BLaER1 treated with 17β-estradiol and CSF1 and Interleukin-3, amounts not matched to agents 10 nM and 100 nM (cell line): ENCODE results near the gene C11orf68.

Experiments
- H3K27ac ChIP-seq, 11 experiments: shearing (Covaris generic); formaldehyde crosslinking; 2 replicates each; pipeline ENCODE4 v1.8.1; 2022
- H3K27me3 ChIP-seq, 11 experiments: shearing (Covaris generic); formaldehyde crosslinking; 2 replicates each; pipeline ENCODE4 v1.8.1; 2022
- H3K36me3 ChIP-seq, 11 experiments: shearing (Covaris generic); formaldehyde crosslinking; 2 replicates each; pipeline ENCODE4 v1.8.1; 2022
- H3K4me1 ChIP-seq, 10 experiments: shearing (Covaris generic); formaldehyde crosslinking; 2 replicates each; pipeline ENCODE4 v1.8.1; 2022
- H3K4me2 ChIP-seq, 11 experiments: shearing (Covaris generic); formaldehyde crosslinking; 2 replicates each; pipeline ENCODE4 v1.8.1; 2022
- H3K4me3 ChIP-seq, 10 experiments: shearing (Covaris generic); formaldehyde crosslinking; 2 replicates each; pipeline ENCODE4 v1.8.1; 2022
- H3K9ac ChIP-seq, 11 experiments: shearing (Covaris generic); formaldehyde crosslinking; 2 replicates each; pipeline ENCODE4 v1.8.1; 2022
- H3K9me3 ChIP-seq, 11 experiments: shearing (Covaris generic); formaldehyde crosslinking; replicated peaks in 1 of 11; 2 replicates each; pipeline ENCODE4 v1.8.1; 2022
- H4K20me1 ChIP-seq, 11 experiments: shearing (Covaris generic); formaldehyde crosslinking; 2 replicates each; pipeline ENCODE4 v1.8.1; 2022
- Cebpa-rat ChIP-seq, 11 experiments: shearing (Covaris generic); IDR thresholded peaks; 2 replicates each; pipeline ENCODE4 v1.8.1; 2022

The C11orf68 gene

GRCh38 chr11:65871811-65872548 is 46.9 kb downstream of the C11orf68 start:
- H3K27me3 ChIP-seq, result peaks cover 0 to 33% (median 26%) of the 10 kb centered on the region in 11 experiments; a peak in 19 of 22 replicates
- TF ChIP-seq Cebpa-rat (IDR thresholded peaks at IDR 0.05), result no peak
- H3K27ac ChIP-seq, result peak overlapping the region in 4 of 11 experiments; percentile 21 to 56 (median 48); a peak in 6 of 22 replicates
- peak overlapping the region; percentile 74 to 98 (median 92) for H3K4me2 ChIP-seq
- H3K9ac ChIP-seq, result peak overlapping the region in 8 of 11 experiments; percentile 25 to 59 (median 56); a peak in 11 of 22 replicates
- peaks cover 46 to 70% (median 55%) of the 10 kb centered on the region in 10 experiments for H3K4me1 ChIP-seq
- H3K36me3 ChIP-seq, result peaks cover 4 to 15% (median 11%) of the 10 kb centered on the region in 11 experiments; a peak in 20 of 22 replicates
- no peak overlapping the region for H3K4me3 ChIP-seq
- H3K9me3 ChIP-seq, result no peaks in the 10 kb centered on the region
- peaks cover 0 to 46% (median 38%) of the 10 kb centered on the region in 11 experiments; a peak in 20 of 22 replicates for H4K20me1 ChIP-seq

- no peak; a peak in 1 of 22 replicates for TF ChIP-seq Cebpa-rat (IDR thresholded peaks at IDR 0.05)
- H3K9me3 ChIP-seq, result no peaks in the 10 kb centered on the region
- peak overlapping the region; percentile 74 to 98 (median 92) for H3K4me2 ChIP-seq
- H3K27ac ChIP-seq, result peak overlapping the region in 7 of 11 experiments; percentile 10 to 61 (median 45); a peak in 11 of 22 replicates
- peak overlapping the region in 5 of 10 experiments; percentile 18 to 45 (median 38); a peak in 9 of 20 replicates for H3K4me3 ChIP-seq
- H4K20me1 ChIP-seq, result peaks cover 0 to 56% (median 48%) of the 10 kb centered on the region in 11 experiments; a peak in 20 of 22 replicates
- H3K9ac ChIP-seq, result peak overlapping the region; percentile 10 to 59 (median 55); a peak in 19 of 22 replicates
- H3K36me3 ChIP-seq, result peaks cover 14 to 25% (median 20%) of the 10 kb centered on the region in 11 experiments
- H3K4me1 ChIP-seq, result peaks cover 46 to 74% (median 50%) of the 10 kb centered on the region in 10 experiments
- peaks cover 0 to 33% (median 26%) of the 10 kb centered on the region in 11 experiments; a peak in 19 of 22 replicates for H3K27me3 ChIP-seq
Measured at GRCh38 chr11:65870706-65871681, 47.9 kb downstream of the C11orf68 start.

GRCh38 chr11:65870307-65870658 is 48.6 kb downstream of the C11orf68 start:
- no peak for TF ChIP-seq Cebpa-rat (IDR thresholded peaks at IDR 0.05)
- Histone ChIP-seq H3K9me3 (no peaks in the 10 kb centered on the region), H3K36me3 (peaks cover 21 to 32% (median 27%) of the 10 kb centered on the region in 11 experiments), H3K9ac (peak overlapping the region; percentile 1 to 59 (median 55); a peak in 16 of 22 replicates), H3K4me3 (peak overlapping the region in 5 of 10 experiments; percentile 18 to 45 (median 38); a peak in 9 of 20 replicates), H3K4me1 (peaks cover 46 to 79% (median 50%) of the 10 kb centered on the region in 10 experiments), H3K4me2 (peak overlapping the region; percentile 74 to 98 (median 92)), H3K27me3 (peaks cover 0 to 33% (median 26%) of the 10 kb centered on the region in 11 experiments; a peak in 19 of 22 replicates), H4K20me1 (peaks cover 0 to 63% (median 55%) of the 10 kb centered on the region in 11 experiments; a peak in 21 of 22 replicates), H3K27ac (peak overlapping the region in 5 of 11 experiments; percentile 13 to 61 (median 52); a peak in 11 of 22 replicates)

GRCh38 chr11:65869643-65870306 is 49.1 kb downstream of the C11orf68 start:
- Histone ChIP-seq H3K36me3 (peaks cover 26 to 37% (median 32%) of the 10 kb centered on the region in 11 experiments), H3K4me3 (peak overlapping the region in 4 of 10 experiments; percentile 18 to 45 (median 31); a peak in 8 of 20 replicates), H3K9ac (peak overlapping the region; percentile 1 to 59 (median 55); a peak in 16 of 22 replicates), H3K27me3 (peaks cover 0 to 33% (median 26%) of the 10 kb centered on the region in 11 experiments; a peak in 19 of 22 replicates), H4K20me1 (peaks cover 0 to 68% (median 57%) of the 10 kb centered on the region in 11 experiments; a peak in 21 of 22 replicates), H3K27ac (peak overlapping the region in 5 of 11 experiments; percentile 13 to 61 (median 52); a peak in 11 of 22 replicates), H3K9me3 (no peaks in the 10 kb centered on the region), H3K4me1 (peaks cover 46 to 84% (median 50%) of the 10 kb centered on the region in 10 experiments), H3K4me2 (peak overlapping the region; percentile 74 to 98 (median 92))
- TF ChIP-seq Cebpa-rat (IDR thresholded peaks at IDR 0.05), result no peak

GRCh38 chr11:65868907-65869306 is 50.0 kb downstream of the C11orf68 start:
- Histone ChIP-seq H3K36me3 (peaks cover 35 to 45% (median 41%) of the 10 kb centered on the region in 11 experiments), H3K27ac (no peak overlapping the region), H3K9ac (peak overlapping the region in 3 of 11 experiments; percentile 1 to 24 (median 14); a peak in 2 of 22 replicates), H3K9me3 (no peaks in the 10 kb centered on the region), H3K4me2 (peak overlapping the region in 10 of 11 experiments; percentile 74 to 98 (median 92); a peak in 13 of 22 replicates), H3K4me1 (peaks cover 43 to 83% (median 47%) of the 10 kb centered on the region in 10 experiments), H4K20me1 (peaks cover 0 to 77% (median 63%) of the 10 kb centered on the region in 11 experiments; a peak in 21 of 22 replicates), H3K4me3 (no peak overlapping the region), H3K27me3 (peaks cover 0 to 33% (median 26%) of the 10 kb centered on the region in 11 experiments; a peak in 19 of 22 replicates)
- TF ChIP-seq Cebpa-rat (IDR thresholded peaks at IDR 0.05), result no peak

GRCh38 chr11:65868076-65868667 is 50.7 kb downstream of the C11orf68 start:
- Histone ChIP-seq H3K4me2 (peak overlapping the region in 3 of 11 experiments; percentile 81 to 98 (median 92); a peak in 3 of 22 replicates), H3K4me3 (no peak overlapping the region), H3K9me3 (no peaks in the 10 kb centered on the region), H4K20me1 (peaks cover 0 to 84% (median 68%) of the 10 kb centered on the region in 11 experiments; a peak in 21 of 22 replicates), H3K4me1 (peaks cover 38 to 85% (median 47%) of the 10 kb centered on the region in 10 experiments), H3K27me3 (peaks cover 0 to 31% (median 24%) of the 10 kb centered on the region in 11 experiments; a peak in 19 of 22 replicates), H3K36me3 (peaks cover 42 to 53% (median 48%) of the 10 kb centered on the region in 11 experiments), H3K27ac (no peak overlapping the region), H3K9ac (0 out of 22 replicates have a peak overlapping the region, but pooled peaks of 1 of the 11 experiments have one; percentile 1)
- no peak for TF ChIP-seq Cebpa-rat (IDR thresholded peaks at IDR 0.05)
